ENCODE results near the gene C16orf96.

DNA sequence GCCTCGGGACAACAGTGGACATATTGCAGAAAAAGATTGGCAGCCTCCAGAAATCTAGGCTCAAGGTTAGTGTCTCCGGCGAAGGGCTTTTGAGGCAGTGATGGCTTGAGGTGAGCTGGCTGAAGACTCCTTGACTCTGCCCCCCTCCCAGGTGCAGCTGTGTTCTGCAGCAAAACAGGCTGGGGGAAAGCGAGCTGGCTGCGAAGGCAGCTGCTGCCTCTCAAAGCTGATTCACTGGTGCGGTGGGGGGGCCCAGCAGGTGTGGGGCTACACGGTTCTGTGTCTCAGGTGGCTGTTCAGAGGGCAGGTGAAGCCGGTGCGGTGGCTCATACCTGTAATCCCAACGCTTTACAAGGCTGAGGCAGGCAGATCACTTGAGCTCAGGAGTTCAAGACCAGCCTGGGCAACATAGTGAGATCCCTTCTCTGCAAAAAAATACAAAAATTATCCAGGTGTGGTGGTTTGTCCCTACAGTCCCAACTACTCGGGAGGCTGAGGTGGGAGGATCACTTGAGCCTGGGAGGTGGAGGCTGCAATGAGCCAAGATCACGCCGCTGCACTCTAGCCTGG is 22.9 kb downstream of the C16orf96 start:
- TF ChIP-seq GABPA (IDR thresholded peaks at IDR 0.05; ENCODE audit: borderline replicate concordance, insufficient read depth, low read length) (no peak), HDAC2 (IDR thresholded peaks at IDR 0.05; ENCODE audit: borderline replicate concordance in 1 of 2, low read depth in 2 of 2, low read length in 2 of 2) (no peak), EZH2 (IDR thresholded peaks at IDR 0.05; ENCODE audit: low read depth, low read length, severe bottlenecking) (no peak), ATF3 (IDR thresholded peaks at IDR 0.05; ENCODE audit: insufficient read depth, low read depth, low read length) (no peak), POLR2AphosphoS5 (IDR thresholded peaks at IDR 0.05; ENCODE audit: low read depth, low read length) (no peak), CTCF (IDR thresholded peaks at IDR 0.05; ENCODE audit: control extremely low read depth in 1 of 3, insufficient read depth in 1 of 3, low read depth in 1 of 3, low read length in 3 of 3) (no peak), SAP30 (IDR thresholded peaks at IDR 0.05; ENCODE audit: insufficient read depth, insufficient replicate concordance, low read length) (no peak), SUZ12 (IDR thresholded peaks at IDR 0.05; ENCODE audit: low read length) (no peak), MAFK (IDR thresholded peaks at IDR 0.05; ENCODE audit: low read depth, low read length) (no peak), TAF1 (IDR thresholded peaks at IDR 0.05; ENCODE audit: low read depth, low read length) (no peak)

Data from H1 (cell line).